ENCODE measurements around the gene TTYH2. TPM values are rescaled to one million over a fixed set of nuclear protein-coding genes. Genes with fewer than 3 reads are reported as not detected.

The TTYH2 gene
- polyA plus RNA-seq (2013, experiment 1 of 2), result 1.3 TPM
- 1.1 TPM for polyA plus RNA-seq (2013, experiment 2 of 2)

DNA sequence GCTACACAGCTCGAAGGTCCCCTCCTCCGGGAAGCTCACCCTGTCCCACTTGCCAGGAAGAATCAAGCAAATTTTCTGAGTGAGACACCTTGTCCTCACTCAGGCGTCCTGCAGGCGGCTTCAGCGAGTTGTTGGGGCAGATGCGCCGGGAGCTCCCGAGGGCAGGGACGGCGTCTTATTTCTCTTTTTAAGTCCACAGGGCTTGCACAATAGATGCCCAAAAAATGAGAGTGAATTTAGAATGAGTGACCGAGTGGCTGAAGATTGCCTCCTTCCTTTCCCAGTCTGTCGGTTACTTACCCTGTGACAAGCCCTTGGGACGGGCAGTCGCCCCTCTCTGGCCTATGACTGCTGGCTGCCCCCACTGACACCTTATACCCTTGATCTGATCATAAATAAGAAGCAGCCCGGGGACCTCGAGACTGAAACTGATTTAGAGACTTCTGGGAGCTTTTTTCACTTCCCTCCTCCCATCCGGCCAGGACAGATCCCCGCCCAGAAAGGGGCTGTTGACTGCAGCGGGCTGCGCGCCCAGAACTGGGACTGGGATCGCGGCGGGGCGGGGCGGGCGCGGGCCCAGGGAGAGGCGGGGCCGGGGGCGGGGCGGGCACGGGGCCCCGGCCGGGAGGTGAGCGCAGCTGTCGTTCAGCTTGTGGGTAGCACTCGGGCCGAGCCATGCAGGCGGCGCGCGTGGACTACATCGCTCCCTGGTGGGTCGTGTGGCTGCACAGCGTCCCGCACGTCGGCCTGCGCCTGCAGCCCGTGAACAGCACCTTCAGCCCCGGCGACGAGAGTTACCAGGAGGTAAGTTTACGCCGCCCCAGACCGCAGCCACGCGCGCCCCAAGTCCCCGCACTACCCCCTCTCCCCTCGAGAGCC lies at the start of gene TTYH2:
TTYH2 (plus strand) TSS at position 659 of the 879 bp plus-strand sequence; CDS start at position 676, 17 bp downstream.
- H3K9ac ChIP-seq (ENCODE audit: low read depth, low read length, poor library complexity), result peak within 1 kb of the TSS; percentile 79
- peak within 1 kb of the TSS; percentile 78 for H2AK5ac ChIP-seq (ENCODE audit: low read depth, low read length)
- peaks cover 3% of the 10 kb centered on the region for H3K79me1 ChIP-seq (ENCODE audit: low read depth, low read length)
- H2BK15ac ChIP-seq (ENCODE audit: low read length), result peak within 1 kb of the TSS; percentile 84
- peak within 1 kb of the TSS; percentile 88 for H2AFZ ChIP-seq (ENCODE audit: low read length)
- peak within 1 kb of the TSS; percentile 38 for H2BK120ac ChIP-seq (ENCODE audit: low read depth, low read length)
- H3K27me3 ChIP-seq (ENCODE audit: control insufficient read depth in 3 of 3, insufficient read depth in 3 of 3, low read depth in 1 of 3, low read length in 3 of 3), result peaks cover 0 to 31% (median 6%) of the 10 kb centered on the region in 3 experiments
- no peak within 1 kb of the TSS for H4K91ac ChIP-seq (ENCODE audit: low read depth, low read length, poor library complexity)
- H3K18ac ChIP-seq (ENCODE audit: low read length), result peak within 1 kb of the TSS; percentile 94
- peak within 1 kb of the TSS; percentile 68 for H2BK12ac ChIP-seq (ENCODE audit: low read length)
- H3K4me2 ChIP-seq (ENCODE audit: insufficient read depth, low read length, poor library complexity, severe bottlenecking), result peak within 1 kb of the TSS; percentile 81
- WGBS, 2 donors (ENCODE audit: extremely low coverage in 2 of 2, insufficient read length in 2 of 2, insufficient replicate concordance in 1 of 2), result no CpG with 5 or more reads among the region's 62 CpGs
- H3K4me1 ChIP-seq (ENCODE audit: control insufficient read depth in 2 of 2, insufficient read depth in 1 of 2, low read depth in 1 of 2, low read length in 2 of 2), result peaks cover 18 to 56% of the 10 kb centered on the region in 2 donors
- H3K36me3 ChIP-seq (replicated peaks in 1 of 2; ENCODE audit: control insufficient read depth in 2 of 2, insufficient read depth in 2 of 2, low read length in 2 of 2), result peaks cover 13 to 31% of the 10 kb centered on the region in 2 donors
- peak within 1 kb of the TSS; percentile 59 for H3K14ac ChIP-seq (ENCODE audit: low read length)
- H3K23ac ChIP-seq (ENCODE audit: low read depth, low read length, poor library complexity), result peak within 1 kb of the TSS; percentile 92
- H3K4me3 ChIP-seq (ENCODE audit: low read length in 2 of 2), result peak within 1 kb of the TSS; percentile 77 to 84
- no peak within 1 kb of the TSS for H3K27ac ChIP-seq (replicated peaks; ENCODE audit: low read length)
- H4K8ac ChIP-seq (ENCODE audit: low read depth, low read length), result no peak within 1 kb of the TSS
- no peaks in the 10 kb centered on the region for H3K9me3 ChIP-seq (replicated peaks in 1 of 2; ENCODE audit: control insufficient read depth in 2 of 2, insufficient read depth in 1 of 2, low read depth in 1 of 2, low read length in 2 of 2)
- H3K4ac ChIP-seq (ENCODE audit: low read length), result no peak within 1 kb of the TSS
- peak; percentile 62 for DNase-seq (ENCODE audit: low spot score)
- no peak within 1 kb of the TSS for H2BK5ac ChIP-seq (ENCODE audit: low read length)

DNA sequence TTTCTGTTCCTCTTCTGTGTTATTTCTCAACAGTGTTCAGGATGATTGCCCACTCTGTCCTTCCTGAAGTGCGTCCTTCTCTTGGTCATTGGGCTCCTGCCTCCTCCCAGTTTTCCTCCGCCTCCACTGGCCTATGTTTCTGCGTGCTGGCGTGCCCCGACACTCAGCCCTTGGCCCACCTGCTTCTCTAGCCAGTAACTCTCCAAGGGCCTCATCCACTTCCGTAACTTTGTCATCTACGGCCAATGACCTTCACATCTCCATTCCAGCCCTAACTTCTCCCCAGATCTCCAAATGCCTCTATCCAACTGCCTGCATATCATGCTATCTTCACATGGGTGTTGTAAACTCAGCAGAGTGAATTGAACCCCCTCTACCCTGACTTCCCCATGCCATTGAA lies 49.5 kb upstream of the TTYH2 start:
- Histone ChIP-seq H4K8ac (ENCODE audit: low read depth, low read length) (no peak overlapping the region), H2BK12ac (ENCODE audit: low read length) (no peak overlapping the region), H3K36me3 (replicated peaks in 1 of 2; ENCODE audit: control insufficient read depth in 2 of 2, insufficient read depth in 2 of 2, low read length in 2 of 2) (no peaks in the 10 kb centered on the region), H2BK120ac (ENCODE audit: low read depth, low read length) (no peak overlapping the region), H3K14ac (ENCODE audit: low read length) (no peak overlapping the region), H2BK5ac (ENCODE audit: low read length) (no peak overlapping the region), H3K18ac (ENCODE audit: low read length) (no peak overlapping the region), H3K27ac (replicated peaks; ENCODE audit: low read length) (no peak overlapping the region), H3K4me1 (ENCODE audit: control insufficient read depth in 2 of 2, insufficient read depth in 1 of 2, low read depth in 1 of 2, low read length in 2 of 2) (peaks cover 0 to 11% of the 10 kb centered on the region in 2 donors), H3K9ac (ENCODE audit: low read depth, low read length, poor library complexity) (no peak overlapping the region), H4K91ac (ENCODE audit: low read depth, low read length, poor library complexity) (no peak overlapping the region), H2AFZ (ENCODE audit: low read length) (no peak overlapping the region), H2BK15ac (ENCODE audit: low read length) (no peak overlapping the region), H3K23ac (ENCODE audit: low read depth, low read length, poor library complexity) (no peak overlapping the region), H3K9me3 (replicated peaks in 1 of 2; ENCODE audit: control insufficient read depth in 2 of 2, insufficient read depth in 1 of 2, low read depth in 1 of 2, low read length in 2 of 2) (peaks cover 0 to 3% of the 10 kb centered on the region in 2 donors), H3K27me3 (ENCODE audit: control insufficient read depth in 3 of 3, insufficient read depth in 3 of 3, low read depth in 1 of 3, low read length in 3 of 3) (no peaks in the 10 kb centered on the region), H3K4me3 (ENCODE audit: low read length in 2 of 2) (no peak overlapping the region), H3K4me2 (ENCODE audit: insufficient read depth, low read length, poor library complexity, severe bottlenecking) (no peak overlapping the region), H2AK5ac (ENCODE audit: low read depth, low read length) (no peak overlapping the region), H3K79me1 (ENCODE audit: low read depth, low read length) (no peaks in the 10 kb centered on the region), H3K4ac (ENCODE audit: low read length) (no peak overlapping the region)
- no CpG with 5 or more reads among the region's 7 CpGs for WGBS, 2 donors (ENCODE audit: extremely low coverage in 2 of 2, insufficient read length in 2 of 2, insufficient replicate concordance in 1 of 2)
- no peak for DNase-seq (ENCODE audit: low spot score)

GRCh38 chr17:74164446-74165045 lies 48.8 kb upstream of the TTYH2 start:
- Histone ChIP-seq H3K27ac (replicated peaks; ENCODE audit: low read length) (no peak overlapping the region), H4K8ac (ENCODE audit: low read depth, low read length) (no peak overlapping the region), H3K36me3 (replicated peaks in 1 of 2; ENCODE audit: control insufficient read depth in 2 of 2, insufficient read depth in 2 of 2, low read length in 2 of 2) (no peaks in the 10 kb centered on the region), H3K14ac (ENCODE audit: low read length) (no peak overlapping the region), H2AK5ac (ENCODE audit: low read depth, low read length) (no peak overlapping the region), H2BK12ac (ENCODE audit: low read length) (no peak overlapping the region), H3K9me3 (replicated peaks in 1 of 2; ENCODE audit: control insufficient read depth in 2 of 2, insufficient read depth in 1 of 2, low read depth in 1 of 2, low read length in 2 of 2) (no peaks in the 10 kb centered on the region), H3K23ac (ENCODE audit: low read depth, low read length, poor library complexity) (no peak overlapping the region), H3K9ac (ENCODE audit: low read depth, low read length, poor library complexity) (no peak overlapping the region), H4K91ac (ENCODE audit: low read depth, low read length, poor library complexity) (no peak overlapping the region), H2BK15ac (ENCODE audit: low read length) (no peak overlapping the region), H2BK120ac (ENCODE audit: low read depth, low read length) (no peak overlapping the region), H3K4me3 (ENCODE audit: low read length in 2 of 2) (no peak overlapping the region), H3K4ac (ENCODE audit: low read length) (no peak overlapping the region), H2BK5ac (ENCODE audit: low read length) (no peak overlapping the region), H3K4me1 (ENCODE audit: control insufficient read depth in 2 of 2, insufficient read depth in 1 of 2, low read depth in 1 of 2, low read length in 2 of 2) (peaks cover 0 to 11% of the 10 kb centered on the region in 2 donors), H3K79me1 (ENCODE audit: low read depth, low read length) (no peaks in the 10 kb centered on the region), H2AFZ (ENCODE audit: low read length) (no peak overlapping the region), H3K18ac (ENCODE audit: low read length) (peak overlapping the region; percentile 44), H3K27me3 (ENCODE audit: control insufficient read depth in 3 of 3, insufficient read depth in 3 of 3, low read depth in 1 of 3, low read length in 3 of 3) (no peaks in the 10 kb centered on the region), H3K4me2 (ENCODE audit: insufficient read depth, low read length, poor library complexity, severe bottlenecking) (no peak overlapping the region)
- no CpG with 5 or more reads among the region's 9 CpGs for WGBS, 2 donors (ENCODE audit: extremely low coverage in 2 of 2, insufficient read length in 2 of 2, insufficient replicate concordance in 1 of 2)
- no peak for DNase-seq (ENCODE audit: low spot score)

- Histone ChIP-seq H2BK12ac (ENCODE audit: low read length) (no peak overlapping the region), H3K27ac (replicated peaks; ENCODE audit: low read length) (no peak overlapping the region), H4K91ac (ENCODE audit: low read depth, low read length, poor library complexity) (no peak overlapping the region), H3K4me3 (ENCODE audit: low read length in 2 of 2) (no peak overlapping the region), H2BK15ac (ENCODE audit: low read length) (no peak overlapping the region), H4K8ac (ENCODE audit: low read depth, low read length) (no peak overlapping the region), H2AFZ (ENCODE audit: low read length) (no peak overlapping the region), H3K4ac (ENCODE audit: low read length) (no peak overlapping the region), H3K79me1 (ENCODE audit: low read depth, low read length) (no peaks in the 10 kb centered on the region), H3K27me3 (ENCODE audit: control insufficient read depth in 3 of 3, insufficient read depth in 3 of 3, low read depth in 1 of 3, low read length in 3 of 3) (no peaks in the 10 kb centered on the region), H3K14ac (ENCODE audit: low read length) (no peak overlapping the region), H2BK120ac (ENCODE audit: low read depth, low read length) (no peak overlapping the region), H3K9ac (ENCODE audit: low read depth, low read length, poor library complexity) (no peak overlapping the region), H3K9me3 (replicated peaks in 1 of 2; ENCODE audit: control insufficient read depth in 2 of 2, insufficient read depth in 1 of 2, low read depth in 1 of 2, low read length in 2 of 2) (no peaks in the 10 kb centered on the region), H3K4me1 (ENCODE audit: control insufficient read depth in 2 of 2, insufficient read depth in 1 of 2, low read depth in 1 of 2, low read length in 2 of 2) (peaks cover 0 to 11% of the 10 kb centered on the region in 2 donors), H3K18ac (ENCODE audit: low read length) (no peak overlapping the region), H2BK5ac (ENCODE audit: low read length) (peak overlapping the region; percentile 6), H3K36me3 (replicated peaks in 1 of 2; ENCODE audit: control insufficient read depth in 2 of 2, insufficient read depth in 2 of 2, low read length in 2 of 2) (no peaks in the 10 kb centered on the region), H2AK5ac (ENCODE audit: low read depth, low read length) (no peak overlapping the region), H3K23ac (ENCODE audit: low read depth, low read length, poor library complexity) (no peak overlapping the region), H3K4me2 (ENCODE audit: insufficient read depth, low read length, poor library complexity, severe bottlenecking) (no peak overlapping the region)
- DNase-seq (ENCODE audit: low spot score), result no peak
- no CpG with 5 or more reads among the region's 8 CpGs for WGBS, 2 donors (ENCODE audit: extremely low coverage in 2 of 2, insufficient read length in 2 of 2, insufficient replicate concordance in 1 of 2)
Measured at GRCh38 chr17:74165797-74166365, 47.5 kb upstream of the TTYH2 start.

Measured in neuronal stem cell (in vitro differentiated cells).